Endothelial cell of umbilical vein (primary cell): ENCODE measurements around the gene AP1G1. TPM values are rescaled to one million over a fixed set of nuclear protein-coding genes. Genes with fewer than 3 reads are reported as not detected.

ENCODE experiments used
- BruUV-seq: library from RNA; stranded (reverse); fragments of 400-500 nt; replicated peaks from 2 replicates; lab custom pipeline; 2021; lab: Mats Ljungman, UMichigan
- CTCF ChIA-PET: fragments of 300-600, 350-600 bp; sonication (Branson Sonifier 250); formaldehyde crosslinking; loops from one replicate; lab custom pipeline; 2021; ENCODE audit warnings: antibody characterized with exemption, inconsistent platforms; lab: Charles Lee
- POLR2A ChIA-PET: fragments of 300-600, 350-600 bp; sonication (Branson Sonifier 250); formaldehyde crosslinking; loops from one replicate; lab custom pipeline; 2021; ENCODE audit warnings: antibody characterized with exemption, inconsistent platforms; lab: Charles Lee
- DNase-seq: peaks from one replicate; pipeline ENCODE4 v3.0.0-alpha.2; 2011; ENCODE audit warnings: low read depth, low spot score
- FAIRE-seq: peaks from 2 replicates; lab custom pipeline; 2011; peaks lifted over from hg19 to GRCh38; lab: Jason Lieb, UNC
- H2AFZ ChIP-seq: 2 replicates; pipeline ENCODE4 v1.6.0; 2012; ENCODE audit warnings: low read depth, low read length, control low read depth, inconsistent platforms
- H3K27ac ChIP-seq: 2 replicates; pipeline ENCODE4 v1.5.1; 2011; ENCODE audit warnings: low read depth, mild to moderate bottlenecking, control low read depth, low read length, moderate library complexity; ENCODE audit not compliant: insufficient read depth
- H3K27me3 ChIP-seq, 2 experiments: 2 replicates each; pipeline versions ENCODE4 v1.6.0 to v1.6.1; 2011; ENCODE audit warnings: low read length in 2 of 2, mixed read lengths in 1 of 2; ENCODE audit not compliant: control insufficient read depth in 2 of 2, insufficient read depth in 2 of 2
- H3K36me3 ChIP-seq, 2 experiments: 2 replicates in 1 of 2; 3 replicates in 1 of 2; pipeline ENCODE4 v1.5.1; 2011; ENCODE audit warnings: low read length in 2 of 2, mild to moderate bottlenecking in 1 of 2, moderate library complexity in 1 of 2; ENCODE audit not compliant: control insufficient read depth in 2 of 2, insufficient read depth in 2 of 2; ENCODE audit errors: extremely low read depth in 1 of 2
- H3K4me1 ChIP-seq: 3 replicates; pipeline ENCODE4 v1.5.1; 2011; ENCODE audit warnings: mild to moderate bottlenecking, low read length; ENCODE audit not compliant: control insufficient read depth, insufficient read depth; ENCODE audit errors: extremely low read depth
- H3K4me2 ChIP-seq: 2 replicates; pipeline ENCODE4 v1.6.1; 2011; ENCODE audit warnings: low read length, control low read depth, mixed read lengths; ENCODE audit not compliant: insufficient read depth
- H3K4me3 ChIP-seq, 3 experiments: fragments of 200-600 bp in 1 of 3; sonication (generic), shearing (Covaris generic) in 1 of 3; replicated peaks in 1 of 3; 2 replicates each; pipeline ENCODE4 v1.5.1; 2011 to 2016; ENCODE audit warnings: control low read depth in 3 of 3, low read length in 3 of 3, mild to moderate bottlenecking in 2 of 3, inconsistent platforms in 1 of 3, low read depth in 1 of 3, moderate library complexity in 1 of 3; ENCODE audit not compliant: insufficient read depth in 1 of 3
- H3K79me2 ChIP-seq: 2 replicates; pipeline ENCODE4 v1.6.0; 2012; ENCODE audit warnings: low read length, inconsistent platforms; ENCODE audit not compliant: control insufficient read depth, insufficient read depth
- H3K9ac ChIP-seq: replicated peaks from 2 replicates; pipeline ENCODE3; 2011; ENCODE audit warnings: low read length, control low read depth; ENCODE audit not compliant: insufficient read depth; ENCODE audit errors: extremely low read depth
- H3K9me1 ChIP-seq: replicated peaks from 3 replicates; pipeline ENCODE4 v1.6.0; 2011; ENCODE audit warnings: mild to moderate bottlenecking, low read length; ENCODE audit not compliant: control insufficient read depth, insufficient read depth; ENCODE audit errors: extremely low read depth
- H3K9me3 ChIP-seq: replicated peaks from 2 replicates; pipeline ENCODE4 v1.5.1; 2012; ENCODE audit warnings: low read length, inconsistent platforms; ENCODE audit not compliant: control insufficient read depth, insufficient read depth
- H4K20me1 ChIP-seq: replicated peaks from 2 replicates; pipeline ENCODE3; 2011; ENCODE audit warnings: mild to moderate bottlenecking, low read length; ENCODE audit not compliant: control insufficient read depth, insufficient read depth; ENCODE audit errors: extremely low read depth
- CTCF ChIP-seq, 2 donors: IDR thresholded peaks; 1 replicate in 1 of 2; 2 replicates in 1 of 2; pipeline ENCODE4 v1.5.1; 2011; ENCODE audit warnings: low read length in 2 of 2, mild to moderate bottlenecking in 2 of 2, moderate library complexity in 2 of 2, control low read depth in 1 of 2, inconsistent platforms in 1 of 2, low read depth in 1 of 2; ENCODE audit not compliant: insufficient read depth in 1 of 2; ENCODE audit errors: extremely low read depth in 1 of 2
- EZH2 ChIP-seq: IDR thresholded peaks from 2 replicates; pipeline ENCODE4 v1.6.1; 2012; ENCODE audit warnings: borderline replicate concordance, low read depth, mild to moderate bottlenecking, moderate library complexity, low read length, inconsistent platforms; ENCODE audit not compliant: severe bottlenecking
- FOS ChIP-seq: IDR thresholded peaks from 2 replicates; pipeline ENCODE4 v1.6.1; 2011; ENCODE audit warnings: mild to moderate bottlenecking, low read length, moderate library complexity, borderline replicate concordance; ENCODE audit not compliant: insufficient read depth
- GATA2 ChIP-seq: IDR thresholded peaks from 2 replicates; pipeline ENCODE4 v1.7.0; 2011; ENCODE audit warnings: low read depth, mild to moderate bottlenecking, moderate library complexity, mixed read lengths, low read length; ENCODE audit not compliant: insufficient read length, insufficient read depth
- JUN ChIP-seq: IDR thresholded peaks from 2 replicates; pipeline ENCODE4 v1.6.1; 2011; ENCODE audit warnings: borderline replicate concordance, low read depth; ENCODE audit not compliant: insufficient read length, insufficient read depth
- MAX ChIP-seq: IDR thresholded peaks from 2 replicates; pipeline ENCODE4 v1.6.1; 2011; ENCODE audit not compliant: insufficient read depth, insufficient read length
- MYC ChIP-seq: IDR thresholded peaks from one replicate; pipeline ENCODE4 v1.6.1; 2011; ENCODE audit warnings: mild to moderate bottlenecking, low read depth, low read length
- POLR2A ChIP-seq: IDR thresholded peaks from 2 replicates; pipeline ENCODE4 v1.6.1; 2012; ENCODE audit warnings: low read depth, mild to moderate bottlenecking, control low read depth, low read length
- POLR2AphosphoS5 ChIP-seq: IDR thresholded peaks from 2 replicates; pipeline ENCODE4 v1.6.1; 2012; ENCODE audit warnings: low read depth, mild to moderate bottlenecking, control low read depth, low read length, moderate library complexity; ENCODE audit not compliant: insufficient read depth
- dilution Hi-C: fragments of 300-500 bp; cut with MboI; formaldehyde crosslinking; loops from one replicate; pipeline ENCODE4 v1.15.0; 2019; ENCODE audit warnings: low sequenced_read_pairs; ENCODE audit not compliant: extremely low pct_ligation_motif_present
- intact Hi-C: fragments of 100-400 bp; cut with micrococcal nuclease; formaldehyde crosslinking; loops from one replicate; pipeline ENCODE4 v1.10.0; 2022
- polyA plus RNA-seq, 4 experiments: library from polyadenylated mRNA; depleted of rRNA in 3 of 4; stranded (reverse) in 3 of 4; unstranded in 1 of 4; fragments of >200 nt; gene quantifications; 2 replicates each; pipeline versions ENCODE4 v1.2.1 to v1.2.3, GENCODE V29; 2011 to 2012; ENCODE audit warnings: missing spikeins in 1 of 4
- total RNA-seq: library from RNA; stranded (reverse); gene quantifications from 2 replicates; pipeline ENCODE4 v1.2.3, GENCODE V29; 2021

Gene AP1G1
- total and polyA plus RNA-seq, 2 donors (not counting 3 experiments of a cell fraction or from before 2014, with no cell fraction given), result 57.4 to 85.3 TPM

- H3K36me3 ChIP-seq, result peaks cover 0 to 3% of the 10 kb centered on the region in 2 experiments
- no peaks in the 10 kb centered on the region for H3K9me1 ChIP-seq
- H3K9me3 ChIP-seq, result no peaks in the 10 kb centered on the region
- H4K20me1 ChIP-seq, result no peaks in the 10 kb centered on the region
- peaks cover 12% of the 10 kb centered on the region for H3K4me1 ChIP-seq
- no TSS peak for BruUV-seq
- peak overlapping the region; percentile 20 for H3K4me2 ChIP-seq
- H3K9ac ChIP-seq, result no peak overlapping the region
- intact Hi-C loops (no loop called here), dilution Hi-C loops (no loop called here)
- peaks cover 7% of the 10 kb centered on the region for H3K79me2 ChIP-seq
- peak; percentile 50 for FAIRE-seq
- peak; percentile 50 for DNase-seq
- no peaks in the 10 kb centered on the region for H3K27me3 ChIP-seq
- no peak overlapping the region for H2AFZ ChIP-seq
- no peak overlapping the region for H3K27ac ChIP-seq
- CTCF ChIA-PET, result interaction anchor here (0.9 to 1.1 kb wide), 2 partner anchors 14 to 252 kb away, joined by 3 to 4 read pairs; no protein-coding TSS in a partner anchor
- POLR2A ChIA-PET, result no interaction called here
- H3K4me3 ChIP-seq, result no peak overlapping the region
- peak; percentile 35 for TF ChIP-seq JUN
- no peak for TF ChIP-seq MAX
- no peak for TF ChIP-seq POLR2A
- TF ChIP-seq FOS, result peak; percentile 49
- TF ChIP-seq POLR2AphosphoS5, result no peak
- peak; percentile 66 for TF ChIP-seq GATA2
- no peak for TF ChIP-seq EZH2
- no peak for TF ChIP-seq MYC
- no peak for TF ChIP-seq CTCF (IDR thresholded peaks at IDR 0.05; ENCODE audit: extremely low read depth in 1 of 2, insufficient read depth in 1 of 2, low read depth in 1 of 2, low read length in 2 of 2)
Observed at GRCh38 chr16:71709229-71709781, 99.3 kb downstream of the AP1G1 start.
